ENCODE measurements around the gene HMCES.

Gene HMCES

DNA sequence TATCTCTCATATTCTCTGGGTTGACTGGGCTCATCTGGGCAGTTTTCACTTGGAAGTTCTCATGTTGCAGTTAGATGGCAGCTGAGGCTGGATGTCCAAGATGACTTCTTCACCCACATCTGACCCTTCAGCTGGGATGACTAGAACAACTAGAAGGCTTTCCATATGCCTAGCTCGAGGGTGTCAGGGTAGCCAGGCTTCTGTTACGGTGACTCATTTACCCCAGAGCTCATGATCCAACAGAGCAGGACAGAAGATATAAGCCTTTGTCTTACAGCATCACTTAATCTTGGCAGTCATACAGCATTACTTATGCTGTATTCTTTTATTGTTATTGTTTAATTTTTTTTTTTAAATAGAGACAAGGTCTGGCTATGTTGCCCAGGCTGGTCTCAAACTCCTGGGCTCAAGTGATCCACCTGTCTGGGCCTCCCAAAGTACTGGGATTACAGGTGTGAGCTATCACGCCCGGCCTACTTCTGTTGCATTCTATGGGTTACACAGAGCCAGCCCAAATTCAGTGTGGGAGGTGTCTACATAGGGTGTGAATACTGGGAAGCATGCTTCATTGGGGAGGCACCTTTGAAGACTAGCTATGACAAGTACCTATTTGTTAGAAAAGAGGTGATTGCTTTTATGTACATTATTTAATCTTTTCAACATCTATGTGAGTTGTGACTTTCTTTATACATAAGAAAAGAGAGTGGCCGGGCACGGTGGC lies 10.7 kb downstream of the HMCES start:
- Histone ChIP-seq H2AFZ (ENCODE audit: low read depth, low read length) (no peak overlapping the region), H3K4me1 (ENCODE audit: insufficient read depth, low read length) (no peaks in the 10 kb centered on the region), H3K36me3 (ENCODE audit: insufficient read depth, low read length) (peaks cover 48% of the 10 kb centered on the region), H3K9me3 (ENCODE audit: low read length) (no peaks in the 10 kb centered on the region), H3K27me3 (ENCODE audit: insufficient read depth, low read length) (no peaks in the 10 kb centered on the region), H3K4me3 (ENCODE audit: low read length) (no peak overlapping the region)

DNA sequence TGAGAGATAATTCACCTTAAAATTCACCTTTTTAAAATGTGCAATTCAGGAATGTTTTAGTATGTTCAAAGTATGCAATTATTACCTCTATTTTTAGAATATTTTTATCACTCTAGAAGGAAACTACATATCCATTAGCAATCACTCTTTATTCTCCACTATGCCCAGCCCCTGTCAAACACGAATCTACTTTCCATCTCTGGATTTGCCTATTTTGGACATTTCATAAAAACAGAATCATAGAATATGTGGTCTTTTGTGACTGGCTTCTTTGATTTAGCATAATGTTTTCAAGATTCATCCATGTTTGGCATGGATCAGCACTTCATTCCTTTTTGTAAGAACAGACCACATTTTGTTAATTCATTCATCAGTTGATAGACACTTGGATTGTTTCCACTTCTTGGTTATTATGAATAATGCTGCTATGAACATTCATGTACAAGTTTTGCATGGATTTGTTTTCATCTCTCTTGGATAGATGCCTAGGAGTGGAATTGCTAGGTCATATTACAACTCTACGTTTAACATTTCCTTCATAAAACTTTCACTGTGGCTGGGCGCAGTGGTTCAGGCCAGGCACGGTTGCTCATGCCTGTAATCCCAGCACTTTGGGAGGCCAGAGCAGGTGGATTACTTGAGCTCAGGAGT lies 12.7 kb downstream of the HMCES start:
- Histone ChIP-seq H3K27me3 (ENCODE audit: insufficient read depth, low read length) (no peaks in the 10 kb centered on the region), H2AFZ (ENCODE audit: low read depth, low read length) (no peak overlapping the region), H3K4me1 (ENCODE audit: insufficient read depth, low read length) (no peaks in the 10 kb centered on the region), H3K9me3 (ENCODE audit: low read length) (no peaks in the 10 kb centered on the region), H3K36me3 (ENCODE audit: insufficient read depth, low read length) (peaks cover 54% of the 10 kb centered on the region), H3K4me3 (ENCODE audit: low read length) (no peak overlapping the region)

DNA sequence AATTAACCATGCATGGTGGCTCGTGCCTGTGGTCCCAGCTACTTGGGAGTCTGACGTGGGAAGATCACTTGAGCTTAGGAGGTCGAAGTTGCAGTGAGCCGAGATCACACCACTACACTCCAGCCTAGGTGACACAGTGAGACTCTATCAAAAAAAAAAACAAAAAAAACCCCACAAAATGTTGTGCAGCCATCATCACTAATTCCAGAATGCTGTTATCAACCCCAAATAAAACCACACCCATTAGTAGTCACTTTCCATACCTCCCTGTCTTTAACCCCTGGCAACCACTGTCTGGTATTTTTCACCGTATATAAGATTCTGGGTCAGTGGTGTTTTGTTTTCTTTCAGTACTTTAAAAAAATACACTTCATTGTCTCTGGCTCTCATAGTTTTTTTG lies 16.6 kb downstream of the HMCES start:
- Histone ChIP-seq H3K27me3 (ENCODE audit: insufficient read depth, low read length) (no peaks in the 10 kb centered on the region), H3K9me3 (ENCODE audit: low read length) (no peaks in the 10 kb centered on the region), H2AFZ (ENCODE audit: low read depth, low read length) (no peak overlapping the region), H3K36me3 (ENCODE audit: insufficient read depth, low read length) (peaks cover 57% of the 10 kb centered on the region), H3K4me1 (ENCODE audit: insufficient read depth, low read length) (no peaks in the 10 kb centered on the region), H3K4me3 (ENCODE audit: low read length) (no peak overlapping the region)

DNA sequence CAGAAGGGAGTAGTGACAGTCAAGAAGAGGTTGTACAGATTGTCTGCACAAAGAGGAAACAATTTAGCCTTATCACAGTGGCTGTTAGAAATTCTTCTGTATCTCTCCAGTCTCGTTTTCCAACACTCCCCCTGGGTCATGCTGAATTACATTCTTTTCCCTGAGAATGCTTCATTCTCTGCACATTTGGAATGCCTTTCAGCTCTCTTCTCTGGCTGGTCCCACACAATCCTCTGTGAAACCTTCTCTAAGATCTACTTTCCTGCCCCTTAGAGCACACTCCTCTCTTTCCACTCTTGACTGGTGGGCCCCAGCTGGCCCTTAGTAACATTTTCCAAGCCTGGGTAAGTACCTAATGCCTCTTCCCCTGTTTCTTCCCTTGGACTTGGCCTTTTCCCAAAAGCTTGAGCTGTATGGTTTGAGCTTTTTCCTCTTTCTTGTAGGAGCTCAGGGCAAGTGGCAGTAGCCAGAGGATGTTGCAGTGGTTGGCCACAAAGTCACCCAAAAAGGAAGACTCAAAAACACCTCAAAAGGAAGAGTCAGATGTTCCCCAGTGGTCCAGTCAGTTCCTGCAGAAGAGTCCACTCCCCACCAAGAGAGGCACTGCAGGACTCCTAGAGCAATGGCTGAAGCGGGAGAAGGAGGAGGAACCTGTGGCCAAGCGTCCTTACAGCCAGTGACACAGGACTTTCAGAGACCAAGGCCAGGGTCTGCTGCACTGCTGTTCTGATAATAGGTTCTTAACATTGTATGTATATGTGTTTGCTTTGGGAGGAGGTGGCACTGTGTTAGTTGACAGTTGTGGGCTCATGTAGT lies 25.7 kb downstream of the HMCES start:
- no peaks in the 10 kb centered on the region for H3K27me3 ChIP-seq (ENCODE audit: insufficient read depth, low read length)
- H2AFZ ChIP-seq (ENCODE audit: low read depth, low read length), result no peak overlapping the region
- no peak overlapping the region for H3K4me3 ChIP-seq (ENCODE audit: low read length)
- no peaks in the 10 kb centered on the region for H3K4me1 ChIP-seq (ENCODE audit: insufficient read depth, low read length)
- H3K36me3 ChIP-seq (ENCODE audit: insufficient read depth, low read length), result peaks cover 47% of the 10 kb centered on the region
- no peaks in the 10 kb centered on the region for H3K9me3 ChIP-seq (ENCODE audit: low read length)

DNA sequence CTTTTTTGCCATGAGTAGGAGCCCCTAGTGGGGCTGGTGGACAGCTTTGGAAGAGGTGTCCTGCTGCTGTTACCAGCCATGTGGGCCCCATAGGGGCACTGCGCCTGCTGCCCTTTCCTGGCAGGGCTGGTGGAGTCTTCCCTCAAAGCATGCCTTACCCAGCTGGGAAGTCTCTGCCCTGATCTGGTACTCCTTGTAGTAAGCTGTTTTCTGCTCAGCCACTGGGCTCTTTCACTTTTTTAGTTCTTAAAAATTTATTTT lies 26.2 kb downstream of the HMCES start:
- no peaks in the 10 kb centered on the region for H3K4me1 ChIP-seq (ENCODE audit: insufficient read depth, low read length)
- no peak overlapping the region for H3K4me3 ChIP-seq (ENCODE audit: low read length)
- H2AFZ ChIP-seq (ENCODE audit: low read depth, low read length), result no peak overlapping the region
- no peaks in the 10 kb centered on the region for H3K27me3 ChIP-seq (ENCODE audit: insufficient read depth, low read length)
- H3K9me3 ChIP-seq (ENCODE audit: low read length), result no peaks in the 10 kb centered on the region
- H3K36me3 ChIP-seq (ENCODE audit: insufficient read depth, low read length), result peaks cover 47% of the 10 kb centered on the region

DNA sequence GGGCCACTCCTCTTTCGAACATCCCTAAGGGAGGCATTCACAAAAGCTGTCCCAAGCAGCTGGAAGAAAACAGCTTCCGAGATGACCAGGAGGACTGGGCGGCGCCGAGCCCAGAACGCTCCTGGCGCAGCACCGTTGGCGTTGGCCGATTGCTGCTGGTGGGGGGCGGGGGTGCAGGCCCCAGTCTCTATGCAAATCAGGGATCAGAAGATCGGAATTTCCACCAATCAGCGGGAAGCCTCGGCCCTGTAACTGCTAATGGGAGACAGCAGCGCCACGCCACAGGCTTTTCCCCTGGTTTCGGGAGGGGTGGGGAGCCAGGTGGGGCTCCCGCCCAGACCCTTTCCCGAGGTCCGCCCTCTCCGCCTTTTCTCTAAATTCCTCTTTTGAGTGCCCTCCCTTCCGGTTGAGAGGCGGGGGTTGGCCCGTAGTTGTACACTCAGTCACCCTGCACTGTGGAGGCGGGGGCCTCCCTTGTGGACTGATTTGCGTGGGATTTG lies 27.0 kb downstream of the HMCES start:
- Histone ChIP-seq H3K36me3 (ENCODE audit: insufficient read depth, low read length) (peaks cover 42% of the 10 kb centered on the region), H3K4me1 (ENCODE audit: insufficient read depth, low read length) (no peaks in the 10 kb centered on the region), H2AFZ (ENCODE audit: low read depth, low read length) (no peak overlapping the region), H3K4me3 (ENCODE audit: low read length) (no peak overlapping the region), H3K27me3 (ENCODE audit: insufficient read depth, low read length) (no peaks in the 10 kb centered on the region), H3K9me3 (ENCODE audit: low read length) (no peaks in the 10 kb centered on the region)

DNA sequence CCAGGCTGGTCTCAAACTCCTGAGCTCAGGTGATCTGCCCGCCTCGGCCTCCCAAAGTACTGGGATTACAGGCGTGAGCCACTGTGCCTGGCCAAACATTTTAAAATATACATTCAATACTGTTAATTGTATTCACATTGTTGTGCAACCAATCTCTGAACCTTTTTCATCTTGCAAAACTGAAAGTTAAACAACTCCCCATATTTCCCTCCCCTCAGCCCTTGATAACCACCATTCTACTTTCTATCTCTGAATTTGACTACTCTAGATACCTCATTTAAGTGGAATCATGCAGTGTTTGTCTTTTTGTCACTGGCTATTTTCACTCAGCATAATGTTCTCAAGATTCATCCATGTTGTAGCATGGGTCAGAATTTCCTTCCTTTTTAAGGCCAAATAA lies 30.0 kb downstream of the HMCES start:
- H3K9me3 ChIP-seq (ENCODE audit: low read length), result no peaks in the 10 kb centered on the region
- H3K27me3 ChIP-seq (ENCODE audit: insufficient read depth, low read length), result no peaks in the 10 kb centered on the region
- peaks cover 1% of the 10 kb centered on the region for H3K4me1 ChIP-seq (ENCODE audit: insufficient read depth, low read length)
- no peak overlapping the region for H2AFZ ChIP-seq (ENCODE audit: low read depth, low read length)
- no peak overlapping the region for H3K4me3 ChIP-seq (ENCODE audit: low read length)
- peaks cover 23% of the 10 kb centered on the region for H3K36me3 ChIP-seq (ENCODE audit: insufficient read depth, low read length)

DNA sequence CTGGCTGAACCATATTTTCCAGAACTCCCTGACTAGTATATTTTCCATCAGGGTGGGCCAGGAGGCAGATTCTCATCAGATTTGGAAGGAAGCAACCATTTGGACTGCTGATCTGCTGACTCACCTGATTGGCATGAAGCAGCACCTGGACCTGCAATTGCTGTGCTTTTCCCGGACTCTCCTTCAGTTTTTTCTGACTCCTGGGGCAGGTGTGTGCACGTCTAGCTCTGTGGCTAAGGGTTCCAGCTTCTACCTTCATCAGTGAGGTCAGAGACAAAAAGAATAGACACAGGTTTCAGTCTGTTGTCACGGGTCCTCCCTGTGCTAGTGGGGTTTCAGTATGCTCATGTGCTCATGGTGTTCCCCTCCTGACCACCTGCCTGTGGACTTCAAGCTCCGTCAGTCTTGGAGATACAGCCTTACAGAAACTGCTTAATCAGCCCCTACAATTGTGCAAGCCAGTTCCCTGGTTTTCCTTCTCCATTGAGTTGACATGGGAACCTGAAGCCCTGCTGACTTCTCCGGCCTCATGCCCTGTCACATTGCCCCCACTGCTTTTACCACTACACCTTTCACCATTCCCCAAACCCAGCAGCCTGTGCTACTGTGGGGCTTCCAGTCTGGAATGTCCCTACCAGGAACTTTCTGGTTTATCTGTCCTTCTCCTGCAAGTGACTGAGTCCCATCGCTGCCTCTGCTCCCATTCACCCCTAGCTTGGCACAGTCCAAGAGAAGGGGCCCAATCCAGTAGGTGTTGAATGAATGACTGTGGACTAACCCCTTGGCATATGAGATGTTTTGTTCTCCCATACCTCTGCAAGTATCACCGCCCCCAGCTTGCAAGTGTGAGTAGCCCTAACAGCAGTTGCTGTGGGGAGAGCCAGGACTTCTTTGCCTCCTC lies 31.7 kb downstream of the HMCES start:
- no peaks in the 10 kb centered on the region for H3K9me3 ChIP-seq (ENCODE audit: low read length)
- peaks cover 12% of the 10 kb centered on the region for H3K4me1 ChIP-seq (ENCODE audit: insufficient read depth, low read length)
- peaks cover 10% of the 10 kb centered on the region for H3K36me3 ChIP-seq (ENCODE audit: insufficient read depth, low read length)
- no peak overlapping the region for H2AFZ ChIP-seq (ENCODE audit: low read depth, low read length)
- H3K27me3 ChIP-seq (ENCODE audit: insufficient read depth, low read length), result no peaks in the 10 kb centered on the region
- no peak overlapping the region for H3K4me3 ChIP-seq (ENCODE audit: low read length)

DNA sequence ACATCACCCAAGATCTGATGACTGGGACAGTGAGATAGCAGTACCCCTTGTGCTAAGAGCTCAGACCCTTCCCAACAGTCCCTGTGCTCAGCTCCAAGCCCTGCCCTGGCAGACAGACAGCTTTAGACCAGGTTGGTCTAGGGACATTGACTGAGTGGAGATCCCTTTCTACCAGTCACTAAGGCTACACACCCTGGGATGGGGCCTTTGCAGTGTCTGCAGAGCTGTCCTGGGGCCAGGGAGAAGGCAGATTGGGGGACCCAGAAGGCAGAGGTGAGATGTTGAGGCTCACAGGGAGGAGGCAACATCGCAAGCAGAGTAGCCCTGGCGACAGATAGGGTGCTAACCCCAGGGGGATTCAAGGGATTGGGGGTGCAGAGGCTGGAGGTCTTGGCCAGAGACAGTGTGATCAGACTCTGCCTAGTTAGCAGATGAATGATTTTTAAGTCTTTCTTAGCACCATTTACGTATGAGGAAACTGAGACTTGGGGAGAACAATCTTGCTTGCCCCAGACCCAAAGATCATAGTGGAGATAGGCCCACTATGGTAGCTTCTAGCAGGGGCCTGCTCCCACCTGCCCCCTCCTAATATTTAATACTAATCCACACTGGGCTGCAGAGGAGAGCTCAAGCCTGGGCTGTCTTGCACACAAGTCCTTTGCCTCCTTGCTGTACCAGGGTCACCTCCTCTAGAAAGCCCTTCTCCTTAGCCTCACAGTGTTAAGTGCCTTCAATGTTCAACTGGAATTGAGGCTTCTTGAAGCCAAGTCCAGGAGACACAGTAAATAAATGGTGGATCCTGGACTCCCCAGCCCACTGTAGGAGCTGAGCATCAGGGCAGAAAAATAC lies 32.6 kb downstream of the HMCES start:
- Histone ChIP-seq H3K4me1 (ENCODE audit: insufficient read depth, low read length) (peaks cover 12% of the 10 kb centered on the region), H2AFZ (ENCODE audit: low read depth, low read length) (no peak overlapping the region), H3K4me3 (ENCODE audit: low read length) (no peak overlapping the region), H3K36me3 (ENCODE audit: insufficient read depth, low read length) (peaks cover 6% of the 10 kb centered on the region), H3K27me3 (ENCODE audit: insufficient read depth, low read length) (no peaks in the 10 kb centered on the region), H3K9me3 (ENCODE audit: low read length) (no peaks in the 10 kb centered on the region)

DNA sequence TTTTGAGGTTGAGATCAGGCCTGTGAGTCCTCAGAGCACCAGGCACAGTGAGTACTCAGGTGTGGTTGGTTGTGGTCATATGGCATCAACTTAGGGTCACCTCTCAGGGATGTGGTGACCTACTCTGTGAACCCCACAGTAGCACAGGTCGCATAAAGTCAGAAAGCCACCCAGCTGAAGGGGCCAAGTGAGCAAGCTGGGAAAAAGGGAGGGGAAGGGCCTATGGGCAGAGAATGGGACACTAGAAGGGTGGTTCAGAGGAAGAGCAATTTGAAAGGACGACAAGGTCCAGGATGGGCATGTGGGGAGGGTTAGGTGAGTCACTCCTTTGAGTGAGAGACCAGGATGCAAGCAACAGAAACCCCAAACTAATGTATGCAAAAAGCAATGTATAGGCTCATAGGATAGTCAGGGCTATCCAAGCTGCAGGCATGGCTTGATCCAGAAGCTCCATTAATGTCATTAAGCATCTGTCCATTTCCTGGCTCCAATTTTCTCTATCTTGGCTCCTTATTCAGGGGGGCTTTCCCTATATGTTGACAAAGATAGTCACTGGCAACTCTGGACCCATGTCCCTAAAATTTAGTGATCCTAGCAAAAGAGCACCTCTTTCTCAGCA lies 33.5 kb downstream of the HMCES start:
- Histone ChIP-seq H3K27me3 (ENCODE audit: insufficient read depth, low read length) (no peaks in the 10 kb centered on the region), H3K36me3 (ENCODE audit: insufficient read depth, low read length) (no peaks in the 10 kb centered on the region), H3K9me3 (ENCODE audit: low read length) (no peaks in the 10 kb centered on the region), H3K4me1 (ENCODE audit: insufficient read depth, low read length) (peaks cover 16% of the 10 kb centered on the region), H2AFZ (ENCODE audit: low read depth, low read length) (no peak overlapping the region), H3K4me3 (ENCODE audit: low read length) (no peak overlapping the region)

DNA sequence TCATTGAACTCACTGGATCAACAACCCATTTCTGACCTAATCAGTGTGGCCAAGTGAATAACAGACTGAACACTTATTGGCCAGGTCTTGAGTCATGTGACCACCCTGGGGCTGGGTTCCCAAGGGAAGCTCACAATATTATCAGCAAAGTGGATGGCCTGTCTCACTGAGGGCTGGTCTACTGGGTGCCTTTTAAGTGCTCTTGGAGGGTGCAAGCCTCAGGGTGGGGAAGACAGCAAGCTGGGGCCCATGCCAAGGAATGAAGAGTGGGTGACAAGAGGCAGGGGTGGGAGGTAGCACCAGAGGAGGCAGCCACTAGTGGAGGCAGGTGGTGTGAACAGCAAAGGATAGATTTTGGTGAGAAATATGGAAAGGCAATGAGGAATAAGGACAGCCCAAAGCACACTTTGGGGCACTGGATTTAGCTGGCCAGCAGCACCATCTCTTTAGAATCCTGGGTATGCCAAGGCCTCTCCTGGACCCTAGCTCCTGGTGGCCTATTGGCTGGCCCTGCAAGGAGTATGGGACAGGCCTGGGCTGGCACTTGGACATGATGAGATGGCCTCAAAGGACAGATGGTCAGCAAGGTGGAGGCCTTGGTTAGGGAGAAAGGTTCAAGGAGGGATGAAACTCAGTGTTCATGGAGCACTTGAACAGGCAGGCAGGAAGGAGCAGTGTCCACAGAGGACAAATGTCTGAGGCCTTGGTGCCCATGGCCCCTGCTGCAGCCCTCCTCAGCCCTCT lies 34.2 kb downstream of the HMCES start:
- Histone ChIP-seq H3K9me3 (ENCODE audit: low read length) (no peaks in the 10 kb centered on the region), H2AFZ (ENCODE audit: low read depth, low read length) (no peak overlapping the region), H3K27me3 (ENCODE audit: insufficient read depth, low read length) (no peaks in the 10 kb centered on the region), H3K4me1 (ENCODE audit: insufficient read depth, low read length) (peaks cover 21% of the 10 kb centered on the region), H3K36me3 (ENCODE audit: insufficient read depth, low read length) (peaks cover 2% of the 10 kb centered on the region), H3K4me3 (ENCODE audit: low read length) (no peak overlapping the region)

Measured in neuron (in vitro differentiated cells).